CMK (cell line): Measurements from ENCODE around the gene ULBP1.
A peak's percentile ranks its signal among the peaks of the same experiment; 100 is the strongest.
"Not testable (repeated sequence)": the region's sequence is repeated elsewhere in the genome, so short reads cannot be mapped to it uniquely, and the experiment has no call there.

Experiments used
- DNase-seq: peaks from one replicate; pipeline ENCODE4 v3.0.0-alpha.2; 2010; ENCODE audit warnings: low read depth

ULBP1 gene

DNA sequence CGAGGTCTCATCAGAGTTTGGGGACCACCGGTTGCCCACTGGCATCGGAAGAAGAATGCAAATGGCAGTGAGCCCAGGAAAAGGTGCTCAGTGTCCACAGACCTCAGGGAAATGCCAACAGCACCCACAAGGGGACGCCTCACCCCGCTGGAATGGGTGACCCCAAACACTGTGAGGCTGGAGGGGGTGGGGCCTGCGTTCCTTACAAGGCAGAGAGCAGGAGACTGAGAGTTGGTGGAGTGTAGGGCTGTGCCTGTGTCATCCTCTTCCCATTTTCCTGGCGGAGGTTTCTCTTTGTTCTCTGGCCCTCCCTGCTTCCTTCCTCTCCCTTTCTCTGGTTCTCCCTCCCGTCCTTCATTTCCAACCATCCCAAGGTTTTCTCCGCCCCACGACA, 9.8 kb upstream of the ULBP1 start:
- not testable (repeated sequence) for DNase-seq

DNA sequence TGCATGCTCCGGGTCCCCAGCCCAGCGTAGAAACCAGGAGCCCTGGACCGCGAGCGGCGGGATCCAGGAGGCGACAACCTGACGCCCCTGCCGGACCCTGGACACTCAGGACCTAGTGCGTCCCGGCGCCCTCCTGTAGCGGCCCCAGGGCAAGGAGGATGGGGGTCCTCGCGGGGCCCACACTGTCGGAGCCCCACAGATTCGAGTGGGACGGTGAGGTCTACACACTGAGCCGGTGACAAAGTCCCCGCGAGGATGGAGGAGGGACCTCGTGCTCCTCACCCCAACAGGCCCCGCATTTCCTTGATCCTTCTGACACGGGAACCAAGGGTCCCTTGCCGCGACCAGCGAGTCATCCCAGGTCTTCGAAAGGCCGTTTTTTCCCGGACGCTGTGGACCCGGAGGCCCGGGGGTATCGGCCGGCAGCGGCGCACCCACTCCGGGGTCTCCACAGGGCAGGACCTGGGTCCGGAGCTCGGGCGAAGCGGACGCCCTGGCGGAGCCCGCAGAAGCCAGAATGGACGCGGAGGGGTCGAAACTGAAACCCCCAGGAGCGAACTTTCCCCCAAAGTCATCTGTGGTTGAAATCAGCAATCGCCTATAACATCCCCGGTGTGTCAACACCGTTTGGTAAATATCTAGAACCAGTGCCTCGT, 9.3 kb upstream of the ULBP1 start:
- DNase-seq = not testable (repeated sequence)

DNA sequence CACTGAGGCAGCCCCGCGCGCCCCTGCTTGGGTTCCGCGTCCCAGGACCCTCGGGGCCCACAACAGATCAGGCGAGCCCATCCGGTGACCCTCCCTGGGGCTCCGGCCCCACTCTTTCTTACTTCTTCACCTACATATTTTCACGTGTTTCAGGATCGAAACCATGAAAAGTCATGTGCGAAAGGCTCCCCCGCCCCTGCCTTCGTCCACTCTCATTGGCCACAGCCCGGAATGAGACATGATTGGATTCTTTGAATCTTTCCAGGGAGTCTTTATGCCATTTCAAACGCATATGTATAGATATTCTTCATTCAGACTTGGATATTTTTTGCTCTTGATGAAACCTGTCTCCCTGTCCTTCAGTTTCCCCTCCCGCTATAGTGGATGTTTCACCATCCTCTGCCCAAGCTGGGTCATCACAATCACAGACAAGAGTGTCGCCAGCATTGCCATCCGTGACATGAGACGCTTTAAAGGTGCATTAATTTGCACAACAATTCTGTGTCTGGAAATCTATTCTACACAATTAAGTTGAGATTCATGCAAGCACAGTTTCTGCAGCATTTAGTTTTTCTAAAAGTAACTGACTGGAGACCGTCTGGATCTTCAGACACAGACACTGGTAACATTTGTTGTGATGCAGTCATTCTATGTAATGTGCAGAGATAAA, 8.6 kb upstream of the ULBP1 start:
- DNase-seq = not testable (repeated sequence)

DNA sequence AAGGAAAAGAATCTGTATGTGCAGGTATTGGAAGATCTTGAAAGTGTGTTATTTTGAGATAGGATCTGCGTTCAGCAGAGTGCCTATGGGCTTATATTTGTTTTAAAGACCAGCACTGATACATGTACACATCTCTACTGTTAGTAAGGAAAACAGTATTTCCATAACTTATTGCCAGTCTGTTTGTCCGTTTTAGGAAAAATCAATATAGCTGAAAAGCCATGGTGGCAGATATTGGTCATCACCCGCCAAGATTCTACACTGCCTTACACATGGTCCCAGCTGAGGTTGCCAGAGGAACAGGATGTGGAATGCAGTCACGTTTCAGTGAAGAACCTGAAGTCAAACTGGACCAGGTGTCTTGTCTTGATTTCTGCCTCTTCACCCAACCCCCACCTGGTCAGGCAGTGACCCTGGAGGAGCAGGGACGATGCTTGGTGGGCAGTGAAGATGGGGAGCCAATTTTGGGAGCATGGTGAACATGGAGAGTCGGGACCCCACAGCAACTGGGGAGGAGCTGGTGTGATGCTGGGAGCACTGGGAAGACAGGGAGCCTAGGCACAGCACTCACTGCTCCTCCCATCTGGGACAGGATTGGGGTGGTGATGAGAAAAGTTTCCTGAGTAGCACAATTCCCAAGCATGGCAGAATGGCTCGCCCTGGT, 8.0 kb upstream of the ULBP1 start:
- not testable (repeated sequence) for DNase-seq

DNA sequence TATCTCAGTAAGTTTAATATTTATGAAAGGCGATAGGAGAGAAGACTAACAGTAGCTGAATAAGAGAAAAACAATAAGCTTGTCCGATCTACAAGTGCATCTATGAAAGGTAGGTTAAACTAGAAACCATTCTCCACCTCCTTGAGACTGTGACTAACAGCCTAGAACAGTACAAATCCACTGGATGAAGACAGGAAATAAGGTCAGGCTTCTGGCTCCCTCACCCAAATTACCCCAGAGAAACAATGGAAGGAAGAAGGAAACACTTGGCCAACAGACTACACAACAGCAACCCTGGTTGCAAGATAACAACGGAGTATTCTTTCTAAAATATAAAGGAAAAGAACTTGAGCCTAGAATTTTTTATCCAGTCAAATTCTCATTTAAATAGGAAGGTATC, 5.6 kb upstream of the ULBP1 start:
- not testable (repeated sequence) for DNase-seq

DNA sequence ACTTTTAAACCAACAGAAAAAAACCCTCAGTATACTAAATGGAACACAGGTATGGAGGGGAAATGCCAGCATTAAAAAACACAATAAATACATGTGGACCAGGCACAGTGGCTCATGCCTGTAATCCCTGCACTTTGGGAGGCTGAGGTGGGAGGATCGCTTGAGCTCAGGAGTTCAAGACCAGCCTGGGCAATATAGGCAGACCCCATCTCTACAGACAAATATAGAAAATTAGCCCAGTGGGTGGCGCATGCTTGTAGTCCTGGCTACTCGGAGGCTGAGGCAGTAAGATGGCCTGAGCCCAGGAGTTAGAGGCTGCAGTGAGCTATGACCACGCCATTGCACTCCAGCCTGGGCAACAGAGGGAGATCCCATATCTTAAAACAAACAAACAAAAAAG, 3.9 kb upstream of the ULBP1 start:
- DNase-seq = not testable (repeated sequence)

DNA sequence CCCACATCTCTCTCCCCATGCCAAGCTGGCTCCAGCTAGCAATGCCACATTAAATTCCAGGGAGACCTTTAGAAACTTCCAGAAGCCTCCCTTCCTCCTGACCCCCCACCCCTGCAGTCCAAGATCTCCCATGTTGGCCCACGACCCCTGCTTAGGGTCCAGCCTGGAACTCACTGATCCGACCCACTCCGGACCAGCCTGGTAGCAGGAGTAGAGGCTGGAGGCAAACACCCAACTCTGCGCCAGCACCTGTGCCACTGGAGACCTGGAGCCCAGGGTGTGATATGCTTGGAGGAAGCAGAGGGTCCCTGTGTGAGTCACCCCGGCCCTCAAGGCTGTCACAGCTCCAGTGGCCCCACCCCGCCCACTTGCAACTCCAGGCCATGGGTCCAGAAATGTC, 3.3 kb upstream of the ULBP1 start:
- DNase-seq = no peak

DNA sequence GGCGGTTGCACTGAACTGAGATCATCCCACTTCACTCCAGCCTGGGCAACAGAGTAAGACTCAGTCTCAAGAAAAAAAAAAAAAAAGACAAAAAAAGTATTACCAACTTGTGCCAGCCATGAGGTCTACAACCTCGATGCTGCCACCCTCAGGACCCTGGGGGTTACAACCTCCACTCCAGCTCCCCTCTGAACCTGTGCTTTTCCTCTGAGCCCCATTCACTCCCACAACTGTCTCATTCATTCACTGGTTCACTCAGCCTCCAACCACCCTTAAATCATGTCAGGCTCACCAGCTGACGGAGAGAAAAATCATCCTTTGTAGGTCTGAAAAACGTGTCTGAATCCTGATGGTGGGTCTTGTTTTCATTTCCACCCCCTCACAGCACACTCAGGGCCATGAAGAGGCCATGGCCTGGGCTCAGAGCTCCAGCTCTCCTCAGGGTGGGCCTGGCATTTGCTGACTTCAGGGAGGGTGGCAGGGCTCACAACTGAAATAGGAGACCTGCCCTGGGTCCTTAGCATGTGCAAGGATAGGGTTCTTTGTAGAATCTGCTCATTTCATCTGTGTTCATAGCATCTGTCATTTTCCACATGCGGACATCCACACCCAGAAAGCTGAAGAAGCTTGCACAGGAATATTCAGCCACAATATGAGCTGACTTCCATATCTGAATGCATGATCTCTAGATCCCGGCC, 1.9 kb upstream of the ULBP1 start:
- DNase-seq = peak; percentile 8

DNA sequence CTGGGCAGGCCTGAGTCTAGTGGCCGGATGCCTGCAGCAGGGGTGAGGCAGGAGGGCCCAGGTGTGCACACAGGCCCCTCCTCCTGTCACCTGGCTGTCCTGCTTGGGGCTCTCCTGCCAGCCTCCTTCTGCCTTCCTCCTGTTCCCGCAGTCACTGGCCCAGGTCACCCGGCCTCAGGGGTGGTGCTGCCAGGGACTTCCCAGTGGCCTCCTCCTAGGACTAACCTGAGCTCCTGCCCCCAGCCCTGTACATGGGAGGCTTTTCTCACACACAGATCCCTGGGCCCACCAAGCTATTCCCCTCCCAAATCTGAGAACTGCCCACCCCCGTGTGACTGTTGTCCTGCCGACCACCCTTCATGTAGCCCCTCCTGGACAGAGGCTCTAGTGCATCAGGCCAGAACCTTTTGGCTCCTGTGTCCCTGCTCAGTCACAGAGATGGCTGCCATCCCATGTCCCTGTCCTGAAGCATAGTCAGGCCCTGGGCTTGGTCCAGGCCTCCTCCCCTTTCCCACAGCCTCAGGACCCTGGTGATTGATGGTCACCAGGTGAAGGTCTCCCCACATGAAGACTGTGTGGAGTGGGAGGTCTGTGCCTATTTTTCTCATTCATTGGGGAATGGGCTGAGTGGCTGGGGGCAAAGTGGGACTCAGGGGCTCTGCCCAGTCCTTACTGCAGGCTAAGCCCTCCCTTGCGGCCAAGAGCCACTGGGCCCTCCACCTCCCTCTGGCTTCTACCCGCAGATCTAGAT, 1.1 kb upstream of the ULBP1 start:
- DNase-seq = no peak

DNA sequence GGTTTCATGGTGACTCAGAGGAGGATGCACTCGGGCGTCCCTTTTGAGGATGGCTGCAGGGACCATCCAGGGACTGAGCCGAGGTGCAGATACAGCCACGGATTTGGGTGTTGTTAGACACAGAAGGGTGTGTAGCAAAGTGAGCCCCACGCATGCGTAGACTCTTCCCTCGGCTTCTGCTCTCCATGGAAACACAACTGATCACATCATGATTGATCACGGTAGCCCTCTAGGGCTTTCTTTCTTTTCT, 606 bp upstream of the ULBP1 start:
- DNase-seq = peak; percentile 29

DNA sequence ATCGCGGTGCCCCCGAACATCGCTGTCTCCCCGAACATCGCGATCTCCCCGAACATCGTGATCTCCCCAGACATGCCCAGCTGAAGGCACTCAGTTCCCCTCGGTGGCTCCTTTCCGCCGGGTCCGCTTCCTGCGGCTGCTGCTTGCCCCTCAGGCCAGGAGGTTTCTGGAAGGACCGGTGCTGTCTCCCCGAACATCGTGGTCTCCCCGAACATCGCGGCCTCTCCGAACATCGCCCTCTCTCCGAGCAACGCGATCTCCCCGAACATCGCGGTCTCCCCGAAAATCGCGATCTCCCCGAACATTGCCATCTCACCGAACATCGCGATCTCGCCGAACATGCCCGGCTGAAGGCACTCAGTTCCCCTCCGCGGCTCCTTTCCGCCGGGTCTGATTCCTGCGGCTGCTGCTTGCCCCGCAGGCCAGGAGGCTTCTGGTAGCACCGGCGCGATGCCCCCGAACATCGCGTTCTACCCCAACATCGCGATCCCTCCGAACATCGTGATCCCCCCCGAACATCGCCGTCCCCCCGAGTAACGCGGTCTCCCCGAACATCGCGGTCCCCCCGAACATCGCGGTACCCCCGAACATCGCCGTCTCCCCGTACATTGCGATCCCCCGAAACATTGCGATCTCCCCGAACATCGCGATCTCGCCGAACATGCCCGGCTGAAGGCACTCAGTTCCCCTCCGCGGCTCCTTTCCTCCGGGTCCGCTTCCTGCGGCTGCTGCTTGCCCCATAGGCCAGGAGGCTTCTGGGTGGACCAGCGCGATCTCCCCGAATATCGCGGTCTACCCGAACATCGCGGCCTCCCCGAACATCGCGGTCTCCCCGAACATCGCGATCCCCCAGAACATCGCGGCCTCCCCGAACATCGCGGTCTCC, 808 bp downstream of the ULBP1 start:
- no peak for DNase-seq

DNA sequence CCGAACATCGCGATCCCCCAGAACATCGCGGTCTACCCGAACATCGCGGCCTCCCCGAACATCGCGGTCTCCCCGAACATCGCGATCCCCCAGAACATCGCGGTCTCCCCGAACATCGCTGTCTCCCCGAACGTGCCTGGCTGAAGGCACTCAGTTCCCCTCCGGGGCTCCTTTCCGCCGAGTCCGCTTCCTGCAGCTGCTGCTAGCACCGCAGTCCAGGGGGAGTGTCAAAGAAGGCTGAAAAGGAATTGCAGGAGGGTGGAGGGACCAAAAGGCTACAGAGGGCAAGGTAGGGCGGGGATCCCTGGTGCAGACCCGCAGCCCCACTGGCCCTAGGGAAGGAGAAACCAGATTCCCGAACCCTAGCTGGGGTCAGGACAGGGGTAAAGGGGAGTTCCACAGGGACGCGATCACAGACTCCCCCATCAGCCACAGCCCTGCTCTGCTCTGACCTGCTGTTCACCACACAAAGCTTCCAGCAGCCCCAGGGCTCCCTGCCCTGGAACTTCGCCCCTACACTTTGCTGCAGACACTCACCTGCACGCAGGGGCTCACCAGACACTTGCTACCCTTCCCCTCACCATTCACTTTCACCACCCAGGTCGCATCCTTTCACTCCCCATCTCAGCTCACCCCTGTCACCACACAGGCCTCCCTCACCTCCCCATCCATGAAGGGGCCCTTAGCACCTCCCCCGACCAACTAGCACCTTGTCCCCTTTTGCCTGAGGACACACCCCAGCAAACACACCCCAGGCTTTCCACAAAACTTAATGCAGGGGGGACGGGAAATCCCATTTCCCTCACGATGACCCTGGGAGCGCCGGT, 1.7 kb downstream of the ULBP1 start:
- no peak for DNase-seq

DNA sequence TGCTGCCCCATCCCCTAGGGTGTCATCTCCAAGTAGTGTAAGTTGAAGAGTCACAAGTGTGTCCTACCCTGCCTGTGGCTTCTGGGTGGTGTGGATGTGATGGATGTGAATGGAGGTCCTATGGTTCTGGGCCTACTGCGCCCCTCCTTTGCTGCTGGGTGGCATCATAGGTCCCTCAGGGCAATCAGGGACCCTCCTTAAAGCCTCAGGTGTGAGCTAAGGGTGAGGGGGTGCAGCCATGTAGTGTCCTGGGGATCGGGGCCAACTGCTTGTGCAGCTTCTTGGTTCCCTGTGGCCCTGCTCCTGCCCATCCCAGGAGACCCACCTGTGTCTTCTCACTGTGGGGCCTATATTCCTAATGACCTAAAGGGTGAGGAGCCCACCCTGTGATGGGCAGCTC, 2.6 kb downstream of the ULBP1 start:
- DNase-seq = not testable (repeated sequence)

DNA sequence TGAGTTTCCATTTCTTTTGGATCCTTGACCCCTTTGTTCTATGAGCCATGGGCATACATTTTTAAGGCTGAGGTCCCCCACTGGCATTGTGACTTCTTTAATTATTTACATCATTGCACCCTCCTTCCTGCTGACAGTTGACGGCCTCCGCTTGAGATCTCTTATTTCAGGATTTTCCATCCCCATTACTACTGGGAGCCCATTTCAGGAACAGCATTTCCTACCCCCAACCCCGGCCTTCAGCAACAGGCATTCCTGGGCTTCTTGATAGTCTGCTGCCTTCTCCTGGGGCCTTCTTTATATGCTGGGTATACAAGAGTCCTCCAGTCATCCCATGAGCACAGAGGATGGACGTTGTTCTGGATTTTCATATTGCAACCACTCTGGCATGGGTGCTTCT, 3.8 kb downstream of the ULBP1 start:
- no peak for DNase-seq

DNA sequence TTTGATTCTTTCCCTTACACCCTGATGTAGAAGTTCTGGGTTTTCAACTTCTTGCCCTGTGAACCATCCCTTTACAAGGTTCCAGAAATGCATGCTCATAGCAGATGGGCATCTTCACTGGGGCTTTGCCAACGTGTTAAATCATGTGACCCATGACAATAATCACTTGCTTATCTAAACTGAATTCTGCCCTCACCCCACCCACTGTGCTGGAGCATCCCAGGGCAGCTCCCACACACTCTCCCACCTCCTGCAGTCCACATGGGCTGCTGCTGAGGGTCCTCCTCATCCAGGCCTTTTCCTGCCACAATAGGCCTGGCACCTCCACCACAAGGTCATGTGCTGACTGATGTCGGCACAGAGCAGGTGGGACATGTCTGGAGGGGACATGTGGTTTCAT, 4.3 kb downstream of the ULBP1 start:
- DNase-seq = not testable (repeated sequence)

DNA sequence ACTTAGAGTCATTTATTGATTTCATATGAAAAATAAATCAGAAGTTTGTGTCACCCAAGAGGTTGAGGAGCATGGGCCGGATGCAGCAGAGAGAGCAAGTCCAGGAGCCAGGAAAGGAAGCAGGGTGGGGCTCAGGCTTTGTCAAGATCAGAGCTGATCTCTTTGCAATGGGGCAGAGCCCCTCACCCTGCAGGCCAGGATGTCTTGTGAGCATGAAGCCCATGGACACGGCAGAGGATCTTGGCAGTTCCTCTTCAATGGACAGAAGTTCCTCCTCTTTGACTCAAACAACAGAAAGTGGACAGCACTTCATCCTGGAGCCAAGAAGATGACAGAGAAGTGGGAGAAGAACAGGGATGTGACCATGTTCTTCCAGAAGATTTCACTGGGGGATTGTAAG, 5.2 kb downstream of the ULBP1 start:
- not testable (repeated sequence) for DNase-seq

DNA sequence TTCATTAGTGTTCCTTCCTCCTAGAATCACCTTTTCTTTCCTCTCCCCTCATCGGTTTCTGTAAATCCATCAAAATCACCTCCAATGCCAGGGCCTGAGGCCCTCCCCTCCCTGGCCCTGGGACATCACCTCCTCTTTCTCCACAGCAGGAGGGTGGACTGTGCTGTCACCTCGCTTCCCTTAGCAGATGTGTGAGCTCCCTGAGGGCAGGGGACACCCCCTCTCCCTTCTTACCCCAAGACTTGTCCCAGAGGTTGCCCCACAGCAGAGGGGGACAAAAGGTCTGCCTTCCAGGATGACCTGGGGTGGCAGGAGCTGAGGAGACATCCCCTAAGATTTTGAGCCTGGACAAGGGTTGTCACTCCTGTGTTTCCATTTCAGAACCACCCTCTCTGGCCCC, 5.9 kb downstream of the ULBP1 start:
- no peak for DNase-seq

DNA sequence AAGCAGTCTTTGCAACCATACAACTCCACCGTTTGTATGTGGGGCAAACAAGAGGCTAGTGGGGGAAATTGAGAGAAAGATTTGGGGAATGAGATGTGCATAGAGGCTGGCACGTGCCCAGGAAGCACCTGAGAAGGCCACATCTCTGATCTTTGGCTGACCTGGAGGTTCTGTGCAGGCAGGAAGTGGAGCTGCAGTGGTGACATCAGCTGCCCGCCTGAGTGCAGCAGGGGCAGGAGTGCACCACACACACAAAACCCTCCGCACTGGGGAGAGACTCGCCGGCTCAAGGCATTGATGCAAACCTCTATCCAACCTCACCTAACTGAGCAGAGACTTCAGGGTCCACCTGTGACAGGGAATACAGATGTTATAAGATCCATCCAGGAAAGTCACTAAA, 10.7 kb downstream of the ULBP1 start:
- not testable (repeated sequence) for DNase-seq

DNA sequence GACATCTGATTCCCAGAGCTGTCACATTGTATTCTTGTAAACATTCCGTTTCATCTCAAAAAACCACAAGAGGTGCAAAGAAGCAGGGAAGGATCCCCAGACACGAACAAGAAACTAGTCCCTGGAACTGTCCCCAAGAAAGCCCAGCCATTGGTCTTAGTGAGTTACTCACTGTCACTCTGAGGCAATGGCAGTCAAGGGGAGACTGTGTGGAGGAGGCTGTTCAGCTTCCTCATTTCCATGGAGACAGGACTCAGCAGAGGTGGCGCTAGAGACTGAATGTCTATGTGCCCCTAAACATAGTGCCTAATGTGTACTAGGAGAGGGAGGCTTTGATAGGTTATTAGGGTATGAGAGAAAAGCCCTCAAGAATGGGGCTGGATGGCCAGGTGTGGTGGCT, 11.1 kb downstream of the ULBP1 start:
- no peak for DNase-seq

DNA sequence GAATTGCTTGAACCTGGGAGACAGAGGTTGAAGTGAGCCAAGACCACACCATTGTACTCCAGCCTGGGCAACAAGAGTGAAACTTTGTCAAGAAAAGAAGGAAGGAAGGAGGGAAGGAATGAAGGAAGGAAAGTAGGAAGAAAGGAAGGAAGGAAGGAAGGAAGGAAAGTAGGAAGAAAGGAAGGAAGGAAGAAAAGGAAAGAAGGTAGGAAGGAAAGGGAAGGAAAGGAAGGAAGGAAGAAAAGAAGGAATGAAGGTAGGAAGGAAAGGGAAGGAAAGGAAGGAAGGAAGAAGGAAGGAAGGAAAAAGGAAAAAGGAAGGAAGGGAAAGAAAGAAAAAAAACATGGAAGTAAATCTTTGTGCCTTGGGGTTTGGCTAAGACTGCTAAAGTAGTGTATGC, 11.7 kb downstream of the ULBP1 start:
- DNase-seq = no peak

DNA sequence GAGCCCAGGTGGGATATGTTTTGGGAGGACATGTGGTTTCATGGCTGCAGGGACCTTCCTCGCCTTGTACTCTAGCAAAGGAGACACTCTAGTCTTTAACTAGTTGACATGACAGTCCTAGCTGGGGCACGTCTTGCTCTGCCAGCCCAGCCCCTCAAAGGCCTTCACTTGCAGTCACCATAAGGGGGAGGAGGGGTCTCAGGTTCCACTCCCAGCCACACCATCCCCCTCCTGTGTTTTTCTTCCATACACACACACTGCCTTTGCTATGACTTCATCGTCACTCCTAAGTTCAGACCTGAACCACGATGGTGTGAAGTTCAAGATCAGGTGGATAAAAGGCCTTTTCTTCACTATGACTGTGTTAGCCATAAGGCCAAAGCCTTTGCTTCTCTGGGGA, 13.5 kb downstream of the ULBP1 start:
- DNase-seq = no peak
